HG03135 (cell line): Measurements from ENCODE around the gene USP28.
A peak's percentile ranks its signal among the peaks of the same experiment; 100 is the strongest.

ENCODE experiments used
- ATAC-seq: cut with Tn5 transposase; IDR thresholded peaks from one replicate; pipeline ENCODE4 v1.9.1; 2021; ENCODE audit warnings: mild to moderate bottlenecking, moderate library complexity; ENCODE audit not compliant: unreplicated experiment

The USP28 gene

GRCh38 chr11:113876798-113877669 lies 1.7 kb upstream of the USP28 start:
- ATAC-seq, result no peak

GRCh38 chr11:113876074-113876797 lies 864 bp upstream of the USP28 start:
- no peak for ATAC-seq

GRCh38 chr11:113874581-113875233 lies 665 bp downstream of the USP28 start:
- peak; percentile 38 for ATAC-seq

DNA sequence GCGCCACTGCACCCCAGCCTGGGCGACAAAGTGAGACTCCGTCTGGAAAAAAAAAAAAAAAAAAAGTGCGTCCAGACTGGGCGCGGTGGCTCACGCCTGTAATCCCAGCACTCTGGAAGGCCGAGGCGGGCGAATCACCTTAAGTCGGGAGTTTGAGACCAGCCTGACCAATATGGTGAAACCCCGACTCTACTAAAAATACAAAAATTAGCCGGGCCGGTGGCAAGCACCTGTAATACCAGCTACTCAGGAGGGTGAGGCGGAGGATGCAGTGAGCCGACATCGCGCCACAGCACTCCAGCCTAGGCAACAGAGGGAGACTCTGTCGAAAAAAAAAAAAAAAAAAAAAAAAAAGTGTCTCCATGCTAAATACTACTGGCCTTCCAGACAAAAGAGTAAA lies 1.3 kb downstream of the USP28 start:
- no peak for ATAC-seq

DNA sequence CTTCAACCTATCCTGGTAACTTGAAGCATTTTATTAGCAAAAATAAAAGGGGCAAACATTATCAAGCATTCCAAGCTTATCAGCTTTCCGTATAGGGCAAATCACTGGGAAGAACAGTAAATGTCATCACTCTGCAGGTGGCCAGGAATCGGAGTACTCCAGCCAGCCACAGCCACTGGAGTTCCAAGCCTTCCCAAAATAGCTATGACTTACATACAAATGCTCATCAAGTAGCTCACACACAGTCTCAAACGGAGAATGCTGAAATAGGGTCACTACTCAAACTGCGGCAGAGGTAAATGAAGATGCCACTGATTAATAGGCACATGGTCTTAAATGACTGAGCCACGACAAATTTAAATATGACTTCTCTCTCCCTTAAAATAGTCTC lies 2.1 kb downstream of the USP28 start:
- no peak for ATAC-seq

DNA sequence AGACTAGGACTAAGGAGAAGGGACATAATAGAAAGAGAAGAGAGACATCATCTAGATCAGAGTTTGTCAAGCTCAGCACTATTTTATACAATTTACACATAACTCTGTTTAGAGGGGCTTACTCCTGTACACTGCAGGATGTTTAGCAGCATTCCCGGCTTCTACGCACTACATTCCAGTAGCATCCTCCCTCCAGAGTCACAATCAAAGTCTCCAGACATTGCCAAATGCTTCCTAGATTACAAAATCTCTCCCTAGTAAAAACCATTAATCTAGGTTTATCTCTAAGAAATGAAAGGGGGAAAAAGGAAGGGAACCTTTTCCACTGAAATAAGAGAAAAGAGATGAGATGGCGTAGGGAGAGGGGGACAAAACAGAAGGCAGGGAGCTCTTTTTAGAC lies 4.0 kb downstream of the USP28 start:
- no peak for ATAC-seq

- no peak for ATAC-seq
Measured at GRCh38 chr11:113867843-113868503, 7.4 kb downstream of the USP28 start.

GRCh38 chr11:113865873-113866272 lies 9.5 kb downstream of the USP28 start:
- ATAC-seq, result no peak

DNA sequence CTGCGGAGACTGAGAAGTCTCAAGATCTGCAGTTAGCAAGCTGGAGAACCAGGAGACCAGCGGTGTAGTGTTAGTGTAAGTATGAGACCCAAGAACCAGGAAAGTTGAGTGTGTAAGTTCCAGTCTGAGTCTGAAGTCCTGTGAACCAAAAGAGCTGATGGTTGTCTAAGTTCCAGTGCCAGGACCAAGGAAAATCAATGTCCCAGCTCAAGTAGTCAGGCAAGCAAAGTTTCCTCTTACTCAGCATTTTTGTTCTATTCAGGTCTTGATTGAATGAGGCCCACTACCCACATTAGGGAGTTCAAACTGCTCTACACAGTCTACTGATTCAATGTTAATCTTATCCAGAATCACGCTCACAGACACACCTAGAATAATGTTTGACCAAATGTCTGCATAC lies 11.0 kb downstream of the USP28 start:
- no peak for ATAC-seq

GRCh38 chr11:113862435-113862834 lies 12.9 kb downstream of the USP28 start:
- ATAC-seq, result no peak

GRCh38 chr11:113859665-113860064 lies 15.7 kb downstream of the USP28 start:
- no peak for ATAC-seq

DNA sequence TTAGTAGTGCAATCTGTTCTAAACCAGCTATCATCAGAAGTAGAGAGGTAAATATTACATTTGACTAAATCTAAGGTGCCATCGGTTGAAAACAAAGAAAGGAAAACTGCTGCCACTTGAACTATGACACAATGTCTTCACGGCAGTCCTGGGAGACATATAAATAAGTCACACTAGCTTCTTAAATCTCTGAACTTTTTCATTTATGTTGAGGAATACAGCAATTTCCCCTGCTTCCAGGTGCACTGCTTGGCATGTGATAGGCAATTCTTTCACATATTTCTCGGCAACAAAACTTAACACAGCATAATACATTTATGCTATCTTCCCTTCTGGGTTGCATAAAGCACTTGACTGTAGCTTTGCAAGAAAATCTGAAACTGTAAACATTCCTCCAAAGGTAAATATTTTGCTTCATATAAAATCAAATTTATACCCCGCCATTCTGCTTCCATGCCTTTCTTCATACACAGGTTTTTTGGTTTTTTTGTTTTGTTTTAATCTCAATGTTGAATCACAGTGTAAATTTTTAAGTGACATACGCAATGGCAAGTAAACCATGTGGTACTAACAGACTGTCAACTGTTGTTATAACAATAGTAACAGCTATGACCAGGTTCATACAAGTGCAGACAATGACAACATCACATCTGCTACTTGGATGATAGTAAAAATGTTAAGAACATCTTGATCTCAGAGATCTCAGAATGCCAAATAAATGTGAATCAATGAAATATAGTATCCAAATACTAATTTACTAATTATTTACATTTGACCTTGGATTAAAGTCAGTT lies 18.2 kb downstream of the USP28 start:
- ATAC-seq, result no peak

GRCh38 chr11:113855803-113856202 lies 19.6 kb downstream of the USP28 start:
- no peak for ATAC-seq

GRCh38 chr11:113850188-113850587 lies 25.2 kb downstream of the USP28 start:
- ATAC-seq, result no peak

DNA sequence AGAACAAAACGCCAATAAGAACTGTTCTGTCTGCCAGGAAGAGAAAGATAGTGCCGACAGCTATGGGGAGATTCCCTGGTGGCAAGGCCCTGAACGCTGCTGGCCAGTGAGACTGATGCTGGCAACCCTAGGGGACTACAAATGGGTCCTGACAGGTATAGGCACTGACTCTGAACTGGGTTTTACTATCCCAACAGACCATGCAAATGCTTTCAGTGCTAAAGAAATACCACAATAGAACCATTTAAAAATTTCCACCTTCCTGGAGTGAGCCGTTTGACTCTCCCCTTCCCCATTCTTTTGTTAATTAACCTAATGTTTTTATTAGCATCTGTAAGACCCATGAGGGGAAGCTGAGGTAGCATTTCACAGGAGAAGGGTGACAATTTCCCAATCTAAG lies 25.7 kb downstream of the USP28 start:
- ATAC-seq, result no peak

DNA sequence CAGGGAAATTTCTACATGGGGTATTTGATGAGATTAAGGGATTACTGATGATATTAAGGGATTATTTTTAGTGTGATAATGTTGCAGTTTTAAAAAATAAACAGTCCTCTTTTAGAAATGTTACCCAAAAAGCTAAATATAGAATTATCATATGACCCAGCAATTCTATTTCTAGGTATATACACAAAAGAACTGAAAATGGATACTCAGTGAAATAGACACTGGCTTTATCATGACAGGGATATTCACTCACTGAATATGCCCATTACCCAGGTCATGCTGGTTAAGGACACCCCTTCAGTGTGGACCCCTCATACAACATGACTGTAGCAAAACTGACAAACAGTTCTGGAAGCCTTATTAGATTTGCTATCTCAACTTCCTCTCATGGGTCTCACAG lies 27.8 kb downstream of the USP28 start:
- ATAC-seq, result no peak

DNA sequence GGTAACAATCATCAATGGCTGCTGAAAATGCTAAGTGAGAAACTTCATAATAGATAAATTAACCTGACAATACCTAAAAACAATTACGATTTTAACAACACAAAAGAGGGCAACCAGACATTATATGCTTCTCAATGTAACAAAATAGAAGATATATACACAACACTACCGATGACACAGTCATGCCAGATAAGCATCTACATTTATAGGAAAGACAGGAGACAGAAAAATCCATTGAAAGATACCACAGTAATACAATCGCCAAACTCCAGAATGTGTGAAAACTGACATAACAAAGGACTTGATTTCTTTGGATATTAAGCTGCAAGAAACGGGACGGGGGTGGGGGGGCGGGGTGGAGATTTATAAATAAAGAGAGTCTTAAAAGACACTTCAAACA lies 28.3 kb downstream of the USP28 start:
- no peak for ATAC-seq

DNA sequence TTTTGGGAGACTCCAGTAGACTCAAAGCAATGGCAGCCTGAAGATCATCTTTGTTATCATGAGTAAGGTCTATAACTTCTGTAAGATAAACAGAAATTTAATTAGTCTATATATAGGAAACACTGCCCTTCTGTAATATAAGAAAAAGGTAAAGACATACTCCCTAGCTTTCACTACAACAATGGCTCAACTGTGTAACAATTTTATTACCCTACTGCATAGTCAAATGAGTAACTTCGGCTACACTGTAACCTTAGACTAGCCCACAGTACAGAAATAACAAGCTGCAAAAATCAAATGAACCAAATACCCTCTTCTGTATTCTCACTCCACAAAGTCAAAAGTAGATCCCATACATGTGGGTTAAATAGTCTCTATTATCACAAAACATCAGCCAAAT lies 33.7 kb downstream of the USP28 start:
- ATAC-seq, result no peak

- ATAC-seq, result peak; percentile 45
Measured at GRCh38 chr11:113840932-113841664, 34.3 kb downstream of the USP28 start.

DNA sequence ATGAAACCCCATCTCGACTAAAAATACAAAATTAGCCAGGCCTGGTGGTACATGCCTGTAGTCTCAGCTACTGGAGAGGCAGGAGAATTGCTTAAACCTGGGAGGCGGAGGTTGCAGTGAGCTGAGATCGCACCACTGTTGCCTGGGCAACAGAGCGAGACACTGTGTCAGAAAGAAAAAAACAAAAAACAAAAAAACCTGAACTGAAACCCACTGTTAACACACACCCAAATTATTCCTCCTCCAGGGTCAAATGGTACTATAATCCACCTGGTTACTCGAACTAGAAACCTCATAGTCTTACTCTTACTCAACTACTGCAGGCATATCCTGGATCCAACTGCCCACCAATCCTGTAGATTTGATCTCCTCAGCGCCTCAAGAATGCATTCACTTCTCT lies 35.5 kb downstream of the USP28 start:
- peak; percentile 90 for ATAC-seq
